Coronary artery (tissue), 2 donors: ENCODE data around the gene ABCC1.

ENCODE experiments used
- DNase-seq: peaks from one replicate; pipeline ENCODE4 v3.0.0-alpha.2; 2017; ENCODE audit warnings: low spot score
- H3K27ac ChIP-seq, 2 donors: fragments of 200-600 bp; sonication (generic); one replicate each; pipeline ENCODE4 v1.5.1; 2016 to 2019
- H3K4me3 ChIP-seq: fragments of 200-600 bp; sonication (generic); 2 replicates; pipeline ENCODE4 v1.5.1; 2016; ENCODE audit warnings: mild to moderate bottlenecking, moderate library complexity
- CTCF ChIP-seq: fragments of 200-600 bp; sonication (generic); IDR thresholded peaks from one replicate; pipeline ENCODE4 v1.5.1; 2019; ENCODE audit warnings: antibody characterized with exemption

ABCC1 gene

GRCh38 chr16:16033208-16033717 is 83.8 kb downstream of the ABCC1 start:
- no peak overlapping the region for H3K27ac ChIP-seq
- H3K4me3 ChIP-seq, result no peak overlapping the region
- no peak for DNase-seq
- TF ChIP-seq CTCF, result no peak

- no peak for TF ChIP-seq CTCF
- DNase-seq, result no peak
- no peak overlapping the region for H3K4me3 ChIP-seq
- H3K27ac ChIP-seq, result no peak overlapping the region
These were observed 87.0 kb downstream of the ABCC1 start for GRCh38 chr16:16036359-16036792.

GRCh38 chr16:16037521-16037920 is 88.1 kb downstream of the ABCC1 start:
- no peak for DNase-seq
- TF ChIP-seq CTCF, result no peak
- no peak overlapping the region for H3K4me3 ChIP-seq

GRCh38 chr16:16037970-16038369 is 88.6 kb downstream of the ABCC1 start:
- Histone ChIP-seq H3K4me3 (no peak overlapping the region), H3K27ac (no peak overlapping the region)

More at GRCh38 chr16:16037521-16037920, 88.1 kb downstream of the ABCC1 start:
- no peak overlapping the region for H3K27ac ChIP-seq

GRCh38 chr16:16038950-16039349 is 89.5 kb downstream of the ABCC1 start:
- Histone ChIP-seq H3K27ac (no peak overlapping the region), H3K4me3 (no peak overlapping the region)
- DNase-seq, result no peak
- TF ChIP-seq CTCF, result no peak

More at GRCh38 chr16:16037970-16038369, 88.6 kb downstream of the ABCC1 start:
- DNase-seq, result no peak
- no peak for TF ChIP-seq CTCF

GRCh38 chr16:16041196-16041892 is 91.9 kb downstream of the ABCC1 start:
- H3K27ac ChIP-seq, result no peak overlapping the region

More at GRCh38 chr16:16041196-16041892, 91.9 kb downstream of the ABCC1 start:
- DNase-seq, result no peak
- no peak for TF ChIP-seq CTCF
- no peak overlapping the region for H3K4me3 ChIP-seq
